IPS DF 6.9 (cell line): ENCODE results near the gene CYTH4.
"Not testable (repeated sequence)": the region's sequence is repeated elsewhere in the genome, so short reads cannot be mapped to it uniquely, and the experiment has no call there.

Source experiments
- DNase-seq: peaks from one replicate; pipeline ENCODE4 v3.0.0-alpha.2; 2013; ENCODE audit warnings: low read depth, low spot score
- H3K27ac ChIP-seq: one replicate; pipeline ENCODE4 v1.5.1; 2013; ENCODE audit warnings: low read length, control low read depth
- H3K27me3 ChIP-seq: 2 replicates; pipeline ENCODE4 v1.6.1; 2013; ENCODE audit warnings: mild to moderate bottlenecking, low read length; ENCODE audit not compliant: control insufficient read depth, insufficient read depth
- H3K36me3 ChIP-seq: 2 replicates; pipeline ENCODE4 v1.6.1; 2013; ENCODE audit warnings: low read length; ENCODE audit not compliant: control insufficient read depth, insufficient read depth
- H3K4me1 ChIP-seq: 2 replicates; pipeline ENCODE4 v1.6.1; 2013; ENCODE audit warnings: low read length; ENCODE audit not compliant: control insufficient read depth, insufficient read depth
- H3K4me3 ChIP-seq: 2 replicates; pipeline ENCODE4 v1.5.1; 2013; ENCODE audit warnings: mild to moderate bottlenecking, low read length
- H3K9me3 ChIP-seq: 2 replicates; pipeline ENCODE4 v1.6.1; 2013; ENCODE audit warnings: low read length, inconsistent platforms; ENCODE audit not compliant: control insufficient read depth, insufficient read depth
- WGBS: extraction: QIAGEN DNeasy Blood & Tissue Kit; methylation state at CpG from one replicate; pipeline ENCODE4 v1.1.7; 2013; ENCODE audit warnings: mixed read lengths, missing lambda C conversion rate; ENCODE audit not compliant: insufficient read length, insufficient coverage; 5-methylcytosine and 5-hydroxymethylcytosine counted together

CYTH4 gene

GRCh38 chr22:37282385-37282677 is at the start of gene CYTH4:
TSS of gene CYTH4 (plus strand) at chr22:37282508. CDS start at chr22:37282570, 62 bp downstream.
- H3K4me3 ChIP-seq, result no peak within 1 kb of the TSS
- H3K9me3 ChIP-seq, result no peaks in the 10 kb centered on the region
- no CpG with 5 or more reads among the region's 12 CpGs for WGBS
- H3K27ac ChIP-seq, result no peak within 1 kb of the TSS
- no peaks in the 10 kb centered on the region for H3K27me3 ChIP-seq
- no peaks in the 10 kb centered on the region for H3K36me3 ChIP-seq
- no peak for DNase-seq
- peaks cover 7% of the 10 kb centered on the region for H3K4me1 ChIP-seq

- not testable (repeated sequence) for H3K36me3 ChIP-seq, H3K9me3 ChIP-seq, H3K27ac ChIP-seq, DNase-seq, H3K4me1 ChIP-seq, H3K27me3 ChIP-seq, H3K4me3 ChIP-seq
- WGBS, result no CpG with 5 or more reads among the region's 12 CpGs
These were observed 48.9 kb upstream of the CYTH4 start for GRCh38 chr22:37233371-37233750.

GRCh38 chr22:37233751-37234631 is 48.3 kb upstream of the CYTH4 start:
- Histone ChIP-seq H3K9me3 (no peaks in the 10 kb centered on the region), H3K4me1 (no peaks in the 10 kb centered on the region; the same call in 1 of the 2 replicates), H3K36me3 (no peaks in the 10 kb centered on the region), H3K27me3 (no peaks in the 10 kb centered on the region), H3K27ac (no peak overlapping the region), H3K4me3 (no peak overlapping the region)
- WGBS, result no CpG with 5 or more reads among the region's 27 CpGs
- DNase-seq, result no peak

- Histone ChIP-seq H3K4me3 (no peak overlapping the region), H3K9me3 (no peaks in the 10 kb centered on the region), H3K27me3 (no peaks in the 10 kb centered on the region), H3K36me3 (no peaks in the 10 kb centered on the region), H3K4me1 (no peaks in the 10 kb centered on the region; the same call in 1 of the 2 replicates), H3K27ac (no peak overlapping the region)
- no CpG with 5 or more reads among the region's 16 CpGs for WGBS
- no peak for DNase-seq
These were observed 47.3 kb upstream of the CYTH4 start for GRCh38 chr22:37234736-37235711.

GRCh38 chr22:37235897-37236607 is 46.3 kb upstream of the CYTH4 start:
- Histone ChIP-seq H3K4me1 (no peaks in the 10 kb centered on the region; the same call in 1 of the 2 replicates), H3K4me3 (no peak overlapping the region), H3K27ac (no peak overlapping the region), H3K9me3 (no peaks in the 10 kb centered on the region), H3K27me3 (no peaks in the 10 kb centered on the region), H3K36me3 (no peaks in the 10 kb centered on the region)
- WGBS, result no CpG with 5 or more reads among the region's 3 CpGs
- DNase-seq, result no peak

- no CpG with 5 or more reads among the region's 20 CpGs for WGBS
- Histone ChIP-seq H3K9me3 (no peaks in the 10 kb centered on the region), H3K27ac (no peak overlapping the region), H3K27me3 (no peaks in the 10 kb centered on the region), H3K4me3 (no peak overlapping the region), H3K36me3 (no peaks in the 10 kb centered on the region), H3K4me1 (no peaks in the 10 kb centered on the region; the same call in 1 of the 2 replicates)
- DNase-seq, result no peak
These were observed 44.7 kb upstream of the CYTH4 start for GRCh38 chr22:37237371-37238268.

- H3K4me1 ChIP-seq, result peaks cover 4% of the 10 kb centered on the region; the same call in 1 of the 2 replicates
- no peak for DNase-seq
- H3K27ac ChIP-seq, result no peak overlapping the region
- no peaks in the 10 kb centered on the region for H3K36me3 ChIP-seq
- H3K9me3 ChIP-seq, result no peaks in the 10 kb centered on the region
- WGBS, result no CpG with 5 or more reads among the region's 10 CpGs
- no peaks in the 10 kb centered on the region for H3K27me3 ChIP-seq
- no peak overlapping the region for H3K4me3 ChIP-seq
These were observed 42.7 kb upstream of the CYTH4 start for GRCh38 chr22:37239336-37240239.

GRCh38 chr22:37240240-37240940 is 41.9 kb upstream of the CYTH4 start:
- H3K4me3 ChIP-seq, result no peak overlapping the region
- H3K4me1 ChIP-seq, result peaks cover 4% of the 10 kb centered on the region; the same call in 1 of the 2 replicates
- no peaks in the 10 kb centered on the region for H3K9me3 ChIP-seq
- DNase-seq, result no peak
- H3K36me3 ChIP-seq, result no peaks in the 10 kb centered on the region
- H3K27ac ChIP-seq, result no peak overlapping the region
- no CpG with 5 or more reads among the region's 11 CpGs for WGBS
- H3K27me3 ChIP-seq, result no peaks in the 10 kb centered on the region
